Endometrial microvascular endothelial cells (primary cell): Measurements from ENCODE around the gene DEPDC4. TPM values are rescaled to one million over a fixed set of nuclear protein-coding genes. Genes with fewer than 3 reads are reported as not detected.
"Not testable (repeated sequence)": the region's sequence is repeated elsewhere in the genome, so short reads cannot be mapped to it uniquely, and the experiment has no call there.

Source experiments
- in situ Hi-C: cut with HindIII; loops from 2 replicates; pipeline ENCODE4 v1.10.0; 2017; ENCODE audit warnings: low sequenced_read_pairs, low pct_unique_long_range_greater_than_20kb; ENCODE audit errors: inconsistent ontology term
- total RNA-seq: library from RNA; depleted of rRNA; stranded (reverse); fragments of >200 nt; gene quantifications from one replicate; pipeline ENCODE4 v1.2.3, GENCODE V29; 2015; ENCODE audit errors: inconsistent ontology term

Gene DEPDC4
- not detected for total RNA-seq

DNA sequence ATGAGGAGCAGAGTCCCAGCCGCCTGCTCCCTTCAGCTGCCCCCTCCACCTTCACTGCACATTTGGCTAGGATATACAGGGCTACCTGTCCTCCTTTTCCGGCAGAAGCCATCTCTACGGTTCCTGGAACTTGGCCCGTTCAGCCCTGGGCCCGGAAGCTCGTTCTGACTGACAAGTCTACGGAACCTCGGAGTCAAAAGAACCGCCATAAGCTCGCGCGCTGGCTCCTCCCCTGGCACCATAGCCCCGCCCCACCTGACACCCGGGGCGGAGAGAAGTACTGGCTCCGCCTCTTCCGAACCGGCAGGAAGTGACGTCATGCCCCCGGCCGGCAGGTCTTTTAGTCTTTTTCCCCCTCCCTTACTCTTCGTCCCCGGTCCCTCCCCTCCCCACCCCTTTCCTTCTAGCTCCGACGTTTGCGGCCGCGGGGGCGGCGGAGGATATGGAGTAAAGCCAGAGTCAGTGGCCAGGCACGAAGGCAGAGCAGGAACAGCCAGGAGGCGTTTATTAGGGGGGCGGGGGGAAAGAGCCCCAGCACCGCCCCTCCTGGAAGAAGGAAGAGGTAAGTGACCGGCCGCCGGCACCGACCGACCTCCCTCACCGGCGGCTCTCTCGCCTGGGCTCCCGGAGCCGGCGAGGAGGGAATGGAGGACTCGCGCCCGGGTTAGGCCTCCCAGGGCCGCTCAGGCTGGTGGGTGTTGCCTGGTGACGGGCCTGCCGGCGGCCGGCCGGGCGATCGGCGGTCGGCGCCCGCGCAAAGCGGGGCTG is at the start of gene DEPDC4, which contains the start of gene SCYL2:
Gene DEPDC4, minus strand, starts transcription at position 245 of the 768 bp plus-strand sequence. Its CDS starts 3 bp downstream, at position 242.
Gene SCYL2, plus strand, starts transcription at position 343 of the 768 bp plus-strand sequence. CDS start 15,794 bp downstream, outside the sequence.
- in situ Hi-C loops: no loop called here

DNA sequence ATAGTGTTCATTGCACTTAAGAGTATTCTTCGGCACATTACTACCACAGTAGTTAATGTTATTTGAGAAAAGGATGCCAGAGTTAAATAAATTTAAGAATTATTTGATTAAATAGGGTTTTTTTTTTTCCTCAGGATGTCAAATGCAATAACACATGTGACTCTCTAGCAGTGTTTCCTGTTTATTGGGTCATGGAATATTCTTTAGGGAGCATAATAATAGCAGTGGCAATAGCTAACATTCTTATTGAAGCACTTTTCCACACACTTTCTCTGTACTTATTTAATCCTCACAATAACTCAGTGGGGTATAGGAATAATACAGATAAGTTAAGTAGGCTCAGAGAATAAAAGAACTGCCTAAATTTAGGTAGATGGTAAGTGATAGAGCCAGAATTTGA is 44.4 kb upstream of the DEPDC4 start:
- in situ Hi-C loops: no loop called here

DNA sequence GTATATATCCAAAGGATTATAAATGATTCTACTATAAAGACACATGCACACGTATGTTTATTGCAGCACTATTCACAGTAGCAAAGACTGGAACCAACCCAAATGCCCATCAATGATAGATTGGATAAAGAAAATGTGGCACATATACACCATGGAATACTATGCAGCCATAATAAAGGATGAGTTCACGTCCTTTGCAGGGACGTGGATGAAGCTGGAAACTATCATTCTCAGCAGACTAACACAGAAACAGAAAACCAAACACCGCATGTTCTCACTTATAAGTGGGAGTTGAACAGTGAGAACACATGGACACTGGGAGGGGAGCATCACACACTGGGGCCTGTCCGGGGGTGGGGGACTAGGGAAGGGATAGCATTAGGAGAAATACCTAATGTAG is 41.3 kb upstream of the DEPDC4 start:
- in situ Hi-C loops: not testable (repeated sequence)

DNA sequence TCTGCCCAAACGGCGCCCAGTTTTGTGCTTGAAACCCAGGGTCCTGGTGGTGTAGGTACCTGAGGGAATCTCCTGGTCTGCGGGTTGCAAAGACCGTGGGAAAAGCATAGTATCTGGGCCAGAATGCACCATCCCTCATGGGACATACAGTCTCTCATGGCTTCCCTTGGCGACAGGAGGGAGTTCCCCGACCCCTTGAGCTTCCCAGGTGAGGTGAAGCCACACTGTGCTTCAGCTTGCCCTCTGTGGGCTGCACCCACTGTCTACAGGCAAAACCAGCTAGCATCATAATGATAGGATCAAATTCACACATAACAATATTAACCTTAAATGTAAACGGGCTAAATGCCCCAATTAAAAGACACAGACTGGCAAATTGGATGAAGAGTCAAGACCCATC is 37.5 kb upstream of the DEPDC4 start:
- in situ Hi-C loops: not testable (repeated sequence)

DNA sequence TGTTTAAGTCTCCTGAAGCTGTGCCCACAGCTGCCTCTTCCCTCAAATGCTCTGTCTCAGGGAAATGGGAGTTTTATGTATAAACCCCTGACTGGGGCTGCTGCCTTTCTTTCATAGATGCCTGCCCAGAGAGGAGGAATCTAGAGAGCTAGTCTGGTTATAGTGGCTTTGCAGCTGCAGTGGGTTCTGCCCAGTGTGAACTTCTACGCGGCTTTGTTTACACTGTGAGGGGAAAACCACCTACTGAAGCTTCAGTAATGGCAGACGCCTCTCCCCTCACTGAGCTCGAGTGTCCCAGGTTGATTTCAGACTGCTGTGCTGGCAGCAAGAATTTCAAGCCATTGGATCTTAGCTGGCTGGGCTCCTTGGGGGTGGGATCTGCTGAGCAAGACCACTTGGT is 37.0 kb upstream of the DEPDC4 start:
- in situ Hi-C loops: no loop called here

DNA sequence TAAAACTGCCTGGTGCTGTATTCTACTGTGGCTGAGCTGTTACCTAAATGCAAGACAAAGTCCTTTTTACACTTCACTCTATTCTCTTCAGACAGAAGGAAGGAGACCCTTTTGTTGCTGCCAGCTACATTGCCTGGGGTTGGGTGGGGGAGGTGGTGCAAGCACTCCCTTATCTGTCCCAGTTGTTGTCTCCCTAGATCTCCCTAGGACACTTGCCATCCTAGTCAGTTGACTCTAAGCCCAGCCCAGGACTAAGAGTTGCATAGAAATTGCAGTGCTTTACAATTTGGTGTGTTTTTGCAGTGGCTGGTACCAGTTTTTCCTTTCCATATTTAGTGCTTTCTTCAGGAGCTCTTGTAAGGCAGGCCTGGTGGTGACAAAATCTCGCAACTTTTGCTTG is 35.2 kb upstream of the DEPDC4 start:
- in situ Hi-C loops: no loop called here

DNA sequence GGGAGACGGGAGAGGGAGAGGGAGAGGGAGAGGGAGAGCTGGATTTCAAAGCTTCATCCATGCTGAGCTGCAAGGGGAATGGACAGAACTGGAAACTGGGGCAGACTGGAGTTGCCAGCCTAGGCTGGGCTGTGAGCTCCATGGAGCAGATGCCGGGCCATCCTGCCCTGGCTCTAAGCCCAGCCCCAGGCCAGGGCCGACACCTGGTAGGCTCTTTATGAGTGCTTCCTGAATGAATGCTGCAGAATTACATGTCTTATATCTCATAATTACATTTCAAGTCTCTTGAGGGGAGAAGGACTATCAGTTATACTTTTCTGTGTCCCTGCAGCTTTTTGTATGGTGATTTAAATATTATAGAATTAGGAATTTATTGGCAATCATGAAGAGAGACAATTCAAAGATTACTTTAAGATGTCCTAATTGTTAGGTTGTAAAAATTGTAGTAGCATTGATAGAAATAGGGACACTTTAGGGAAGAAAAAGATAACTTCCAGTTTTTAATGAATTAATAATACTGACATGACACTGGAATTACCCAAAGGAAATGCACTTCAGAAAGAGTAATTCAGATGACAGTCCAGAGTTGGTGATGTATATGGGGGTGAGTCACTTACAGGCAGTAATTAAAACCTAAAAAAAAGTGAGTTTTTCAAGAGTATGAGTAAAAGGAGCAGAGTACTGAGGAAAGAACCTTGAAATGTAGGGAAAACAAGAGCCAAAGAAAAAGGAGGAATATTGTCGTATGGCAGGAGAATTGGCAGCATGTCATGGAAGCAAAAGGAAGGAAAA is 29.1 kb upstream of the DEPDC4 start:
- in situ Hi-C loops: no loop called here

DNA sequence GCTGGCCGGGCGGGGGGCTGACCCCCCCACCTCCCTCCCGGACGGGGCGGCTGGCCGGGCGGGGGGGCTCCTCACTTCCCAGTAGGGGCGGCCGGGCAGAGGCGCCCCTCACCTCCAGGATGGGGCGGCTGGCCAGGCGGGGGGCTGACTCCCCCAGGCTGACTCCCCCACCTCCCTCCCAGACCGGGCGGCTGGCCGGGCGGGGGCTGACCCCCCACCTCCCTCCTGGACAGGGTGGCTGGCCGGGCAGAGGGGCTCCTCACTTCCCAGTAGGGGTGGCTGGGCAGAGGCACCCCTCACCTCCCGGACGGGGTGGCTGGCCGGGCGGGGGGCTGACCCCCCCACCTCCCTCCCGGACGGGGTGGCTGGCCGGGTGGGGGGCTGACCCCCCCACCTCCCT is 27.5 kb upstream of the DEPDC4 start:
- in situ Hi-C loops: not testable (repeated sequence)

DNA sequence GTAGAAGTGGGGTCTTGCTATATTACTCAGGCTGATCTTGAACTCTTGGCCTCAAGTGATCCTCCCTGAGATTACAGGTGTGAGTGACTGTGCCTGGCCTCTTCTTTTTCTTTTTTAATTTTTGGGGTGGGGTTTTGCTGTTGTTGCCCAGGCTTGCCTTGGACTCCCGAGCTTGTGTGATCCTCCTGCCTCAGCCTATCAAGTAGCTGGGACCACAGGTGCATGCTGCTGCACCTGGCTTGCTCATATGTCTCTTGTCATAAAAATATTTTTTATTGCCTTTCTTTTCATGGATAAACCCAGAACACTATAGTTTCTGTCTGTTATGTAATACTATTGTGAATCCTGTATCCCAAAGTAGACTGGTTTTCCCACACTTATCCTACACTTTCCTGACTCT is 26.1 kb upstream of the DEPDC4 start:
- in situ Hi-C loops: no loop called here

DNA sequence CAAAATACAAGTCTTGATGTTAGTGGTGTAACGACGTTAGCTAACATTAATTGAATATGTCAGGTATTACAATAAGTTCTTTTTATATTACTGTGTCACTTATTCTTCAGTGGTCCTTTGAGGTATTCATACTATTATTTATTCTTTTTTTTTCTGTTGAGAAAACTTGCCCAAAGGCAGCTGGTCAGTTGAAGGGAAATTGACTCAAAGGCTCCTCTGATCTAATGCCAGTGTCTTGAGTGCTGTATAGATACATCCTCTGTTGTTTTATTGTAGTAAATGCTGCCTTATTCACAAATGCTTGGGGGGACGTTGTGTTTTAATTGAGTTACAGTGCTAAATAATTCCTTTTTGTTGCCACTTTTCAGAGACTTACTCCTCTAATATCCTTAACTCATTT is 23.1 kb upstream of the DEPDC4 start:
- in situ Hi-C loops: no loop called here

DNA sequence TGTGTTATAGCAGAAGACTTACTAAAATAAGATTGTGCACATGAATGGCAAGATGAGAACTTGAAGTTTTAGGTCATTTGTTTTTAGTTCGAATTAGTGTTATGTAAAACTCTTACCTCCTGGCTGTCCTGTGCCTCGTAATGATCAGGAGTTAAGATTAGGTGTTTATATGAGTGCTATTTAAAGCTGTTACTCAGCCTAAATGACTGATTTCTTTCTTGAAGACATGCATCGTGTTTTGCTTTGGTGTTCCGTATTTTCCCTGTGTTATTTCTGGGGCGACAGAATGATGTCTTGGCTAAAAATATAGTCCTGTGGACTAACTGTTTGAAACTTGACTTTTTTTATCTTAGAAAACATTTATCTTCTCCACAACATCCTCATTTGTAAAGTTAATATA is 22.2 kb upstream of the DEPDC4 start:
- in situ Hi-C loops: no loop called here

DNA sequence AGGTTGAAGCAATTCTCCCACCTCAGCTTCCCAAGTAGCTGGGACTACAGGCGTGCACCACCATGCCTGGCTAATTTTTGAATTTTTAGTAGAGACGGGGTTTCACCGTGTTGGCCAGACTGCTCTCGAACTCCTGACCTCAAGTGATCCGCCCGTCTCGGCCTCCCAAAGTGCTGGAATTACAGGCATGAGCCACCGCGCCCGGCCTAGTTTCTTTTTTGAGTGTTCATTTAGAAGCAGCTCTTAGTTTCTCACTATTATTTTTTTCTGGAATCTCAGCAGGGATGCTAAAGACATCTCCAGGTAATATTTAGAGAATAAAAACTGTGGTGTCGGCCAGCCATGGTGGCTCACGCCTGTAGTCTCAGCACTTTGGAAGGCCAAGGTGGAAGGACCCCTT is 17.7 kb upstream of the DEPDC4 start:
- in situ Hi-C loops: not testable (repeated sequence)

DNA sequence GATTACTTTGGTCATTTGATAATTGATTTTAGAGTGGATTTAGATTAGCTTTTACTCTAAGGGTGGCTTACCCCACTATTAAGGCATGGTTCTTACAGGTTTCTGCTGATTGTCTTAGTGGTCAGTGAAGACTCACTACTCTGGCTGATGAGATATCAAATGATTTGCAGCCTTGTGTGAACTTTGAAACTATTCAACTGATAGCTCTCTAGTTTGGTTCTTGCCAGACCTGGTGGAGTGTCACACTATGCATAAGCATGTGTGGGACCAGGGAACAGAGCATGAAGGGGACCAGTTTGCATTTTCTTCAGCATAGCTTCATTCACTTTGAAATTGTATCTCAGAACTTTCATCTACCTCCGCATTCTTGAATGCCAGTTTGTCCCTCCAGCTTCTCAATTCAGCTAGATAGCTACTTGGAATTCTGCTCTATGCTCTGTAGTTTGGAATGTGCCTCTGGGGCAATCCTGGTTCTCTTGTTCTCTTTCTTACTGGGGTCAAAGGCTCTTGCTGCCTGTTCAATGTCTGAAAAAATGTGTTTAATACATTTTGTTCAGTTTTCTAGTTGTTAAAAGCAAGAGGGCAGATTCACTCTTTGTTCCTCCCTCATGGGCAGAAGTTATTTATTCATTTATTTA is 12.8 kb upstream of the DEPDC4 start:
- in situ Hi-C loops: no loop called here

DNA sequence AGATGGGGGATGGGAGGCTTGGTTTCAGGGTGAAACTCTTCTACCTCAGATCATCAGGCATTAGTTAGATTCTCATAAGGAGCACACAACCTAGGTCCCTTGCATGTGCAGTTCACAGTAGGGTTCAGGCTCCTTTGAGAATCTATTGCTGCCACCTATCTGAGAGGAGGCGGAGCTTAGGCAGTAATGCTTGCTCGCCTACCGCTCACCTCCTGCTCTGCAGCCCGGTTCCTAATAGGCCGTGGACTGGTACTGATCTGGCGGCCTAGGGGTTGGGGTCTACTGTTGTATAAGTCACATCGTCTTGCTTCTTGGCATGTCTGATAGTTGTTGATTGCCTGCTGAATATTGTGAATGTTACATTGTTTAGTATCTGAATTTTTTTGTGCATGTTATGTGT is 12.3 kb upstream of the DEPDC4 start:
- in situ Hi-C loops: no loop called here

DNA sequence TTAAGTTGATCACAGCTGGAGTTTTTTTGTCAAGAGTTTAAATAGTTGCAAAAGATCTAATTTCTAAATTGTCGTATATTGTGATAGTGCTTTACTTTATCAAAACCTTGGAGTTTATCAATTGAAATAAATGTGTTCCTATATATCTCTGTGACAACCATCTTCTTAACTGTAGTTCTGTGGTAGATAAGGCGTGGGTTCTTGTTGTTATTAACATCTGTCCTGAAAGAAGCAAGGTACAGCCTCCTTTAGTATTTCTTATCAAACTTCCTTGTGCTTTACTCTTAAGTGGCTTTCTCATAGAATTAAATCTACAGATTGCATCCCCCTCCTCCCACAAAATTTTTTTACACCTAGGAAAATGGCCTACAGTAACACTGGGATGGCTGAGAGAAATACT is 7.4 kb upstream of the DEPDC4 start:
- in situ Hi-C loops: no loop called here

DNA sequence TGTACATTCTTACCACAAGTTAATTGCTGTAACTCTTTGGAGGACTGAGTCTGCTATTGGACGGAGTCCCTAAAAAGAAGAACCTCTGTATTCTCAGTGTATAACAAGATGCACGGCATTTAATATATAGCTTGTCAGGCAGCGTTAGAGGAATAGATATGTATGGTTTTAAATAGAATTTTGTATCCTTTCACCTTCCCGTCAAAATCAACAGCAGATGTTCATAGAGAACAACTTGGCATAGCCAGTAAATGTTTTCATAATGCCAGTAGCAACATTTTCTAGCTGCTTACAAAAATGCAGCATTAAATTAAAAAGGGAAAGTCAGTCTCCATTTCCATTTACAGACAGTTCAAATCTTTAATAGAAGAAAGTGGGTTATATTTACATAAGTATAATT is 6.9 kb upstream of the DEPDC4 start:
- in situ Hi-C loops: no loop called here

DNA sequence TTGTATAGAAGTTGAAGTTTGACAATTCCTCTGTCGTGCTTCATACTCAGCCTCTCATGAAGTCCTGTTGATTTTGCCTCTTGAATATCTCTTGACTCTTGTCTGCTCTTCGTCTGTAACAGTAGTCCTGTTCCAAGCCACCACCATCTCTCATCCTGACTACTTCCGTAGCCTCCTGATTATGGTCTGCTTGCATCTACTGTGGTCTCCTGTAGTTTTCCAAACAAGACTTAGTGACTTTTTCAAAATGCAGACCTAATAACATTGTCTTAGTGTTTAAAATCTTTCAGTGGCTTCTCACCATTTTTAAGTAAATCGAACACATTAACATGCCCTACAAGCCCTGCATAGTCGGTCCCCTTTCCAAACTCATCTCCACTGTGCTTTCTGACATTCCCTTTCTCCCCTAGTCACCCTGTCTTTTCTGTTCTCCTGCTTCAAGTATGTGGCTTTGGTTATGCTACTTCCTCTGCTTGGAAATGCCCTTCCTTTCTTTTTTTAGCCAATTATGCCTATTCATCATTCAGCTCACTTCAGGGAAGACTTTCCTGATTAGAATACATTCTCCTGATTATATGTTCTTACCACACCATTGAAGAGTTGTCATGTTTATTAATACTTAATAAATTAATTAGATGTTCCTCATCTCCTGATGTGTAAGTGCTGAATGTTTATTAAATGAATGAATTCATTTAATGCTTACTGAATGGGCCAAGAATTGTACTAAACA is 2.1 kb upstream of the DEPDC4 start:
- in situ Hi-C loops: no loop called here

DNA sequence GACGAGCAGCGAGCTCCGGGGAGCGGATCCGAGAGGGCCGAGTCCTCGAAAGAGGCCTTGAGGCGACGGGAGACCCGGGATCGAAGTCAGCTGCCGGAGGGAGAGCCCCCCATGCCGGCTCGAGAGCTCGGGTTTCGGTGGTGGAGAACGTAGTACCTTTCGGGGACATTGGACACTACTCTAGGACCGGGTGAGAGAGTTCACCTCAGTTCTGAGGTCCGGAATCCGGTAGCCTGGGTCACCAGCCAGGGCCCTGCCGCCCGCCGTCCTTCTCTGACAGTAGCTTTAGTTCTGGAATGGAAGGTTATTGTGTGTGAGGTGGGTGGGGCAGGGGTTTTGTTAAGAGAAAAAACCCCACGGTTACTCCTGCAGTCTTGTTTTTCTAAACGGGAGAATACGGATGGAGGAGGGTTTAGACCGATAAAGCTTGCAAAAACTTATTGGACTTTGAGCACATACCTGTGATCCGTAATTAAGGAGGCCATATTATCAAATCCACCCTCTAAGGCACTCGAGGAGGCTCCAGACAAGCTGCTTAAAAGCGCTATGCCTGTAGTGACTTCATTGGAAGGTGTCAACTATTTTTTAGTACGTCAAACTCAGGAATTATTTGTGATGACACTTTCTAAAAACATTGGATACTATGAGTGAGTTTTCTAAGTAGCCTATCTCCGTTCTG is 863 bp upstream of the DEPDC4 start:
- in situ Hi-C loops: no loop called here

DNA sequence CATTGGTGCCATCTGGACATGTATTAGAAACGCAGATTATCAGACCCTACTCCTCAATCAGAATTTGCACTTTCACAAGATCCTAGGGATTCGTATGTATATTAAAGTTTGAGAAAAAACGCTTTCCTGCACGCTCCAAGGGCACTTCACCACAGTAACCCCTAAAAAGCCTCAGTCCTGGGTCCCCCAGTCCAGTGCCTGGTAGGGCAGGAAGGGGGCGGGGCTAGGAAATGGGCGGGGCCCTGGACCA is 369 bp downstream of the DEPDC4 start:
- in situ Hi-C loops: no loop called here
